Hepatocyte (in vitro differentiated cells): ENCODE data around the gene ARL6IP1. TPM values are rescaled to one million over a fixed set of nuclear protein-coding genes. Genes with fewer than 3 reads are reported as not detected.
A peak's percentile ranks its signal among the peaks of the same experiment; 100 is the strongest.

Experiments used
- DNase-seq: peaks from one replicate; pipeline ENCODE4 v3.0.0-alpha.2; 2016; ENCODE audit warnings: low spot score
- H2AFZ ChIP-seq: fragments of 200-600 bp; sonication (generic); 2 replicates; pipeline ENCODE4 v1.6.0; 2016; ENCODE audit warnings: antibody characterized with exemption, mild to moderate bottlenecking
- H3K27ac ChIP-seq: fragments of 200-600 bp; sonication (generic); 2 replicates; pipeline ENCODE4 v1.5.1; 2016; ENCODE audit warnings: mild to moderate bottlenecking
- H3K27me3 ChIP-seq: fragments of 200-600 bp; sonication (generic); 2 replicates; pipeline ENCODE4 v1.6.1; 2016
- H3K36me3 ChIP-seq: fragments of 200-600 bp; sonication (generic); replicated peaks from 2 replicates; pipeline ENCODE4 v1.5.1; 2016; ENCODE audit warnings: low read depth; ENCODE audit not compliant: insufficient read depth
- H3K4me1 ChIP-seq: fragments of 200-600 bp; sonication (generic); 2 replicates; pipeline ENCODE4 v1.5.1; 2016; ENCODE audit warnings: mild to moderate bottlenecking, moderate library complexity; ENCODE audit not compliant: insufficient read depth
- H3K4me2 ChIP-seq: fragments of 200-600 bp; sonication (generic); 2 replicates; pipeline ENCODE4 v1.6.0; 2016
- H3K4me3 ChIP-seq: fragments of 200-600 bp; sonication (generic); 2 replicates; pipeline ENCODE4 v1.5.1; 2016; ENCODE audit warnings: mild to moderate bottlenecking
- H3K79me2 ChIP-seq: fragments of 200-600 bp; sonication (generic); 2 replicates; pipeline ENCODE4 v1.6.0; 2017; ENCODE audit warnings: mild to moderate bottlenecking
- H3K9me2 ChIP-seq: fragments of 200-600 bp; sonication (generic); replicated peaks from 2 replicates; pipeline ENCODE4 v1.6.0; 2017; ENCODE audit warnings: mild to moderate bottlenecking; ENCODE audit not compliant: insufficient read depth
- H3K9me3 ChIP-seq: fragments of 200-600 bp; sonication (generic); 2 replicates; pipeline ENCODE4 v1.5.1; 2016; ENCODE audit warnings: low read depth, mild to moderate bottlenecking
- H4K20me1 ChIP-seq: fragments of 200-600 bp; sonication (generic); 2 replicates; pipeline ENCODE4 v1.6.0; 2016; ENCODE audit warnings: mild to moderate bottlenecking; ENCODE audit not compliant: insufficient read depth, poor library complexity, severe bottlenecking
- CTCF ChIP-seq: fragments of 200-600 bp; sonication (generic); IDR thresholded peaks from 2 replicates; pipeline ENCODE4 v1.5.1; 2016; ENCODE audit warnings: antibody characterized with exemption, mild to moderate bottlenecking; ENCODE audit not compliant: poor library complexity
- EZH2 ChIP-seq: fragments of 200-600 bp; sonication (generic); IDR thresholded peaks from 2 replicates; pipeline ENCODE4 v1.6.1; 2016; ENCODE audit warnings: antibody characterized with exemption, mild to moderate bottlenecking, borderline replicate concordance
- EZH2phosphoT487 ChIP-seq: fragments of 200-600 bp; sonication (generic); IDR thresholded peaks from one replicate; pipeline ENCODE4 v1.6.1; 2018; ENCODE audit warnings: antibody characterized with exemption, mild to moderate bottlenecking, low read depth, moderate library complexity; ENCODE audit not compliant: unreplicated experiment, severe bottlenecking
- WGBS: methylation state at CpG from one replicate; pipeline ENCODE4 v1.1.6; 2016; ENCODE audit warnings: low lambda C conversion rate; ENCODE audit errors: missing lambda C conversion rate; 5-methylcytosine and 5-hydroxymethylcytosine counted together
- polyA plus RNA-seq: library from polyadenylated mRNA; unstranded; fragments of >200 nt; fragmentation: Nextera tagmentation; extraction: Ambion mirVana; gene quantifications from 2 replicates; pipeline ENCODE4 v1.2.1, GENCODE V29; 2016
- total RNA-seq: library from RNA; depleted of rRNA; stranded (reverse); fragments of >200 nt; gene quantifications from 2 replicates; pipeline ENCODE4 v1.2.3, GENCODE V29; 2014

Gene ARL6IP1
- total and polyA plus RNA-seq, 2 experiments from 2014 or later, result 179 to 239 TPM

GRCh38 chr16:18803569-18804462 is 2.5 kb upstream of the ARL6IP1 start:
- TF ChIP-seq EZH2phosphoT487 (no peak), EZH2 (no peak), CTCF (no peak)
- Histone ChIP-seq H3K36me3 (no peaks in the 10 kb centered on the region), H3K9me2 (no peaks in the 10 kb centered on the region), H3K4me2 (no peak overlapping the region), H3K4me3 (no peak overlapping the region), H2AFZ (no peak overlapping the region), H4K20me1 (peaks cover 14% of the 10 kb centered on the region), H3K27ac (no peak overlapping the region), H3K79me2 (peaks cover 20% of the 10 kb centered on the region), H3K4me1 (peaks cover 13% of the 10 kb centered on the region), H3K9me3 (no peaks in the 10 kb centered on the region), H3K27me3 (no peaks in the 10 kb centered on the region)
- DNase-seq, result no peak
- 91% methylated on average over 5 of the region's 5 CpGs for WGBS

DNA sequence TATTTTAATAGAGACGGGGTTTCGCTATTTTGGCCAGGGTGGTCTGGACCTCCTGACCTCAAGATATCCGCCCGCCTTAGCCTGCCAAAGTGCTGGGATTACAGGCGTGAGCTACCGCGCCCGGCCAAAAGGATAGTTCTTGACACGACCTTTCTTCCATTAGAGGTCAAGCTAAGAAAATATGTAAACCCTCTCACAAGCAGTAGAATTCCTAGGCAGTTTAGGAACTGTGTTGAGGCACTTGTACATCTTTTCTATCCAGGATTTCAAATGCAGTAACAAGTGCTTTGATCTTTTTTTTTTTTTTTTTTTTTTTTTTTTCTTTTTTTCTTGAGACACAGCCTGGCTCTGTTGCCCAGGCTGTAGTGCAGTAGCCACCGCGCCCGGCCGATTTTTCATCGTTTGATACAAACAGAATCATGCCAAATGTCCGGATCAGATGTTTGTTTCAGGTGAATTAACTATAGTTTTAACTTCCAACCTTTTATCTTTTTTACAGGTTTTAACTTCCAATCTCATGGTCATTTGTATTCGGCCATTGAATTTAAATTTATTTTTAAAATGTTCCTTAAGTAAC is 1.5 kb upstream of the ARL6IP1 start:
- Histone ChIP-seq H2AFZ (no peak overlapping the region), H3K9me3 (no peaks in the 10 kb centered on the region), H3K4me1 (peaks cover 13% of the 10 kb centered on the region), H3K27ac (no peak overlapping the region), H3K27me3 (no peaks in the 10 kb centered on the region), H3K4me2 (no peak overlapping the region), H3K36me3 (no peaks in the 10 kb centered on the region), H3K79me2 (peaks cover 30% of the 10 kb centered on the region), H4K20me1 (peaks cover 17% of the 10 kb centered on the region), H3K4me3 (no peak overlapping the region), H3K9me2 (no peaks in the 10 kb centered on the region)
- DNase-seq, result no peak
- 95% methylated on average over 16 of the region's 16 CpGs for WGBS
- TF ChIP-seq CTCF (no peak), EZH2phosphoT487 (no peak), EZH2 (no peak)

DNA sequence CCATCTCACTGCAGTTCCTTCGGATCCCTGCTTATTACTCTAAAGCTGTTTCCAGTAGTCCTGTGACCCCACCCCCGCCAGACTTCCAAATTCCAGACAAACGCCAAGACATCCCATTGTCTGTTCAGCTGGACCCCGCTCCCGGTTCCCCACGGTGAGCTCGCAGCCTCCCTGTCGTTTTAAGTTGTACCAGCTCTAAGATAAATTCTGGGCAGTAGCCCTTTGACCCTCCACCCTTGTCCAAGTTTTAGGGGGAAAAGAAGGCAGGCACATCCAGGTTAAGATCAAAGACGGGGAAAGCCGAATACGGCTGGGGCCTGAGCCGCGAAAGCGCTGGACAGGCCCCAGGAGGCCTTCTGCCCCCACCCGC is 589 bp downstream of the ARL6IP1 start:
- H3K36me3 ChIP-seq, result no peaks in the 10 kb centered on the region
- peak overlapping the region; percentile 82 for H3K27ac ChIP-seq
- TF ChIP-seq EZH2phosphoT487, result no peak
- TF ChIP-seq CTCF, result no peak
- no peak for TF ChIP-seq EZH2
- peaks cover 16% of the 10 kb centered on the region for H3K4me1 ChIP-seq
- H3K9me3 ChIP-seq, result no peaks in the 10 kb centered on the region
- H3K4me3 ChIP-seq, result peak overlapping the region; percentile 44
- peak overlapping the region; percentile 1 for H2AFZ ChIP-seq
- H3K4me2 ChIP-seq, result peak overlapping the region; percentile 91
- no peaks in the 10 kb centered on the region for H3K9me2 ChIP-seq
- 0% methylated on average over 15 of the region's 15 CpGs for WGBS
- peaks cover 47% of the 10 kb centered on the region for H3K79me2 ChIP-seq
- H3K27me3 ChIP-seq, result no peaks in the 10 kb centered on the region
- peaks cover 18% of the 10 kb centered on the region for H4K20me1 ChIP-seq
- DNase-seq, result peak; percentile 29
